T47D (cell line): Measurements from ENCODE around the gene BIRC2.

Experiments used
- DNase-seq, 2 experiments: peaks; one replicate each; pipeline versions ENCODE4 v3.0.0 to v3.0.0-alpha.2; 2011 to 2012; ENCODE audit warnings: low read depth in 1 of 2, low spot score in 1 of 2
- JUND ChIP-seq: IDR thresholded peaks from 2 replicates; pipeline ENCODE4 v1.6.1; 2012; ENCODE audit warnings: low read depth
- in situ Hi-C: cut with HindIII; loops from 2 replicates; pipeline ENCODE4 v1.10.0; 2016; ENCODE audit warnings: low sequenced_read_pairs, low pct_unique_long_range_greater_than_20kb

BIRC2 gene

GRCh38 chr11:102387043-102387781, 40.2 kb downstream of the BIRC2 start:
- in situ Hi-C loops = no loop called here
- no peak for DNase-seq
- no peak for TF ChIP-seq JUND

- in situ Hi-C loops = no loop called here
- DNase-seq = no peak
- TF ChIP-seq JUND = no peak
Measured at GRCh38 chr11:102389253-102389652, 42.2 kb downstream of the BIRC2 start.

DNA sequence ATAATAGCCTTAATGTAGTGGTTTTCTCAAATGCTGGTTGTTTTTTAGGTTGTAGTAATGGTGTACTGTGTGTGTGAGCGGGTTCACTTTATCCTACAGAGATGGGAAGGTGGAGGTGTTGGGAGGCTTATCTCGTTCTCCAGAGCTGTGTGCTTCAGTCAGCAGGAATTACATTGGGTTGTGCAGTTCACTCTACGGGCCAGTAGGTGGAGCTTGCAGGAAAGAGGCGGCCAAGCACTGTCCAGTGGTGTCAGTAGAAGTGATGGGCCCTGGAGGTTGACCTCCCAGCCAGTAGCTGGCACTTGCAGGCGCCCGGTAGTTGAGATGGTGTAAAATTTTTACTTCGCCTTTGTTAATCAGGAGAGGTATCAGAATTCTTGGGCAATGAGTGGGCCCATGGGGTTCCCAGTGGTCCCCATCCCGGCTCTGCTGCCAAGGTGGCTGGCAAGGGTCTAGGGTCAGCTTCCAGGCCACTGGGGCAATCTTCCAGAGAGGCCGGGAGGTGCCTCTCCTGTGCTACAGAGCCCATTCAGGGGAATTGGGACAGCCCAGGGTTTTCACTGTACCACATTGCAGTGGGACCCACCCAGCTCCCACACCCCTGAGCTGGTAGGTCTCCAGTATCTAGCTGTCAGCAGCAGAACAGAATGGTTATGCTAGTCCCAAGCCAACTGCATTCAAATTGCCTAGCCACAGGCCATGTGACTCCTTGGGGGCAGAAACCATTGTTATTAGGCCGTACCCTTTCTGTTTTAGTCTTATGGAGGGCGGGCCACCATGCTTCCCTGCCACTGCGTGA, 43.9 kb downstream of the BIRC2 start:
- peak; percentile 56 to 83 for DNase-seq
- TF ChIP-seq JUND = no peak
- in situ Hi-C loops = no loop called here

DNA sequence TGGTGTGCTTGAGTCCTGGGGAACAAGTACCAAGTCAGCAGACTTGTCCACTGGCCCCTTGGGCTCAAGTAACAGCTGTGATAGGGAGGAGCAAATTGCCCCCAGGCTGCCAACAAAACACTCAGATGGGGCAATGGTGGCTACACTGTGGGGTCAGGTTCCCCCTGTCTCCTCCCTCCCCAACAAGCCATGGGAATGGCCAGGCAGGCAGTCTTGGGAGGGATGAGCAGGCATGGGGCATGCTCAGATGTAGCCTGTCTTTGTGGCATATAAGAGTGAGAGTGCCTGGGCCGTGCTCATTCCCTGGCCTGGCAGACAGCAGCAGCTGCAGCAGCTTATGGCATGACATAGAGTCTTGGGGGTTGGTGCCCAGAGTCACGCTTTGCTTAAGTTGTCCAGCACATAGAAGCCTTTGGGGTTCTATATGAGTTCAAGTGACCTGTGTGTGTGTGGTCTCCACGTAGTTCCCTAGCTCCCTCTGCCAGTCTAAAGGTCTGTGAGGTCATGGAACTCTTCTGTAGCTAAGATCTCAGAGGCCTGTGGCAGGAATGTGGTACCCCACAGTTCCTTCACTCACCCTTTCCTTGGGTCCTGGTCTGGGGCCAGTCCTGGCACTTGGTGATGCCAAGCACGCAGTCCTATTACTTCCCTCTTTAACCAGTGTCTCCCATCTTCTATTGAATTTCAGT, 44.7 kb downstream of the BIRC2 start:
- TF ChIP-seq JUND = no peak
- no peak for DNase-seq
- in situ Hi-C loops = no loop called here

GRCh38 chr11:102393272-102393730, 46.3 kb downstream of the BIRC2 start:
- no peak for DNase-seq
- TF ChIP-seq JUND = no peak
- in situ Hi-C loops = no loop called here

- no peak for TF ChIP-seq JUND
- no peak for DNase-seq
- in situ Hi-C loops = no loop called here
Measured at GRCh38 chr11:102395720-102396393, 48.8 kb downstream of the BIRC2 start.

DNA sequence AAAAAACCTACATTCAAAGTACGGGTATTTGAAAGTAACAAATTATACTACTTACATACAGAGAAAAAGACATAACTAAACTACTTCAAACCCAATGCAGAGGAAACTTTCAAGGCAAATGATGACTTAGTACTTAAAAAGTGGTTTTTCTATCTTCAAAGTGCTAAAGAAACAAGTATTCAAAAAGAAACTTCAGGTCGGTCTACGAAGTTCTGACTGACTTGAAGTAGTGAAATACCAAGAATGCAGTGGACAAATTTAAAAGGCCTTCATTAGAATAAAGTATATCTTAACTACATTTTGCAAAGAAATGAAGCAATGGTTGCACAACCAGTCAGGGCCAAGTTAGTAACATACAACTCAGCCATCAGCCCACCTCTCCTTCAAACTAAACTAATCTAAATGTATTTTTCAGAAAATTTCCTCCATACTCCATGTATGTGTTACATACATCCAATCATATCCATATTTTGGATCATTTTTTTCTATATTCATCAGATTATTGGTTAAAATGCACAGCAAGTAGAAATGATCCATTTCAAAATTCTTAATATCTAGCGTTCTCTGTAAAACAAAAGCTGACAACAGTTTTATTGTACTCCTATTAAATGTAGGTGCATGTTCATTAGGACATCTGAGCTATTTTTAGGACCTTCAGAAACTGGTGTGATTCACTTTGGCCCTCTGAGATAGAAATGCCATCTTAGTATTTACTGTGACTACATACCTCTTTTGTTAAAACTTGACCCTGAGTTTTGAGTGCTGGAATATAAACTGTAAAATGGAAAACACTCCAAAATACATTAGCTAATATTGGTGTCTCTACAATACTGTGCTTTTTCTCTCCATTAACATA, 49.9 kb downstream of the BIRC2 start:
- TF ChIP-seq JUND = no peak
- no peak for DNase-seq
- in situ Hi-C loops = no loop called here

- in situ Hi-C loops = no loop called here
- no peak for TF ChIP-seq JUND
- no peak for DNase-seq
Measured at GRCh38 chr11:102398297-102398696, 51.3 kb downstream of the BIRC2 start.

DNA sequence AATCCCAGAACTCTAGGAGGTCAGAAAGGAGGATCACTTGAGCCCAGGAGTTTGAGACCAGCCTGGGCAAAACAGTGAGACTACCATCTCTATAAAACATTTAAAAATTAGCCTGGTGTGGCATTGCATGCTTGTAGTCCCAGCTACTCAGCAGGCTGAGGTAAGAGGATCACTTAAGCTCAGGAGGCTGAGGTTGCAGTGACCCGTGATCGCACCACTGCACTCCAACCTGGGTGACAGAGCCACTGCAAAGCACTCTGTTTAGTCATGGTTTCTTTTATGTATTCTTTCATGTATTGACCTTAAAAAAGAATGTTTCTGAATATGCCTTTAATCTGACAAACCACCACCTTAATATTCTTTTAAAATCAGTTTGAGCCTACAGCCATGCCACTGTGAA, 52.2 kb downstream of the BIRC2 start:
- DNase-seq = no peak
- in situ Hi-C loops = no loop called here
- no peak for TF ChIP-seq JUND

- DNase-seq = no peak
- in situ Hi-C loops = no loop called here
- TF ChIP-seq JUND = no peak
Measured at GRCh38 chr11:102400603-102401002, 53.6 kb downstream of the BIRC2 start.

DNA sequence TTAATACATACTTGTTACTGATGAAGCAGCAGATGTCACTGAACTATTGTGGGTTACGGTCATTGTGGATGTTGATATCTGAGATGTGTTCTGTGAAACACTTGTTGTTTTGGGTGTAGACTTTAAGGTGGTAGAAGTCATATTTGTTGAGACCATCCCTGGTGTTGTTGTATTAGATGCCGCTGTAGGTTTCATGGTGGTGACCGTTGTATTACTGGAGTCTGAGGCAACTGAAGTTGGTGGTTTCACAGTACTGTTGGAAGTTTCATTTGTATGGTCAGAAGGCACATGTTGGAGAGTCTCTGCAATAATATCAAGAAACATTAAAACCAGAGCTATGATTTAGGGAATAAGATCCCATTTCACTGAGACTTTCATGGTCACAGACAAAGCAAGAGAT, 54.9 kb downstream of the BIRC2 start:
- TF ChIP-seq JUND = no peak
- in situ Hi-C loops = no loop called here
- no peak for DNase-seq
